Adipocyte (in vitro differentiated cells): Measurements from ENCODE around the gene ANGPTL4.

ENCODE experiments used
- DNase-seq: peaks from one replicate; pipeline ENCODE4 v3.0.0-alpha.2; 2015; ENCODE audit warnings: low read depth
- H3K27me3 ChIP-seq: replicated peaks from 2 replicates; pipeline ENCODE4 v1.7.0; 2013; ENCODE audit warnings: mild to moderate bottlenecking, low read length, moderate library complexity; ENCODE audit not compliant: control insufficient read depth, insufficient read depth
- H3K36me3 ChIP-seq: 2 replicates; pipeline ENCODE4 v1.7.0; 2013; ENCODE audit warnings: low read length, mild to moderate bottlenecking, moderate library complexity; ENCODE audit not compliant: control insufficient read depth, insufficient read depth, severe bottlenecking
- H3K4me1 ChIP-seq: 2 replicates; pipeline ENCODE4 v1.7.0; 2013; ENCODE audit warnings: mild to moderate bottlenecking, low read length, moderate library complexity; ENCODE audit not compliant: control insufficient read depth, insufficient read depth
- H3K4me3 ChIP-seq: 2 replicates; pipeline ENCODE4 v1.7.0; 2013; ENCODE audit warnings: mild to moderate bottlenecking, low read length, moderate library complexity
- H3K9ac ChIP-seq: 2 replicates; pipeline ENCODE4 v1.7.0; 2013; ENCODE audit warnings: mild to moderate bottlenecking, low read length, moderate library complexity
- H3K9me3 ChIP-seq: 2 replicates; pipeline ENCODE4 v1.7.0; 2013; ENCODE audit warnings: mild to moderate bottlenecking, low read length, moderate library complexity; ENCODE audit not compliant: control insufficient read depth

ANGPTL4 gene

GRCh38 chr19:8387688-8388611 lies 24.0 kb downstream of the ANGPTL4 start:
- no peak for DNase-seq
- H3K9me3 ChIP-seq: no peaks in the 10 kb centered on the region
- H3K9ac ChIP-seq: no peak overlapping the region
- no peaks in the 10 kb centered on the region for H3K27me3 ChIP-seq
- no peak overlapping the region for H3K4me3 ChIP-seq
- peaks cover 20% of the 10 kb centered on the region for H3K4me1 ChIP-seq
- H3K36me3 ChIP-seq: no peaks in the 10 kb centered on the region

- H3K27me3 ChIP-seq: no peaks in the 10 kb centered on the region
- DNase-seq: no peak
- no peak overlapping the region for H3K4me3 ChIP-seq
- H3K9me3 ChIP-seq: no peaks in the 10 kb centered on the region
- H3K4me1 ChIP-seq: peaks cover 27% of the 10 kb centered on the region
- H3K9ac ChIP-seq: no peak overlapping the region
- H3K36me3 ChIP-seq: no peaks in the 10 kb centered on the region
Observed at GRCh38 chr19:8388612-8388958, 24.6 kb downstream of the ANGPTL4 start.

GRCh38 chr19:8389891-8390616 lies 26.1 kb downstream of the ANGPTL4 start, which contains the start of gene RAB11B:
Gene RAB11B, plus strand, starts transcription at chr19:8390360. Its CDS starts 57 bp downstream, at chr19:8390417.
- DNase-seq: peak; percentile 100
- peak within 1 kb of the TSS; percentile 99 for H3K9ac ChIP-seq
- H3K9me3 ChIP-seq: no peaks in the 10 kb centered on the region
- H3K4me1 ChIP-seq: peaks cover 37% of the 10 kb centered on the region
- peak within 1 kb of the TSS; percentile 97 for H3K4me3 ChIP-seq
- H3K36me3 ChIP-seq: no peaks in the 10 kb centered on the region
- no peaks in the 10 kb centered on the region for H3K27me3 ChIP-seq

- H3K36me3 ChIP-seq: no peaks in the 10 kb centered on the region
- no peaks in the 10 kb centered on the region for H3K9me3 ChIP-seq
- DNase-seq: peak; percentile 97
- peak overlapping the region; percentile 99 for H3K9ac ChIP-seq
- H3K27me3 ChIP-seq: no peaks in the 10 kb centered on the region
- peak overlapping the region; percentile 97 for H3K4me3 ChIP-seq
- H3K4me1 ChIP-seq: peaks cover 37% of the 10 kb centered on the region
Observed at GRCh38 chr19:8390617-8390981, 26.6 kb downstream of the ANGPTL4 start.

GRCh38 chr19:8391198-8392016 lies 27.5 kb downstream of the ANGPTL4 start:
- no peak for DNase-seq
- H3K4me3 ChIP-seq: peak overlapping the region; percentile 74
- peaks cover 37% of the 10 kb centered on the region for H3K4me1 ChIP-seq
- H3K36me3 ChIP-seq: no peaks in the 10 kb centered on the region
- no peaks in the 10 kb centered on the region for H3K9me3 ChIP-seq
- no peaks in the 10 kb centered on the region for H3K27me3 ChIP-seq
- H3K9ac ChIP-seq: peak overlapping the region; percentile 79

GRCh38 chr19:8392017-8392591 lies 28.1 kb downstream of the ANGPTL4 start:
- Histone ChIP-seq H3K27me3 (no peaks in the 10 kb centered on the region), H3K4me1 (peaks cover 42% of the 10 kb centered on the region), H3K36me3 (no peaks in the 10 kb centered on the region), H3K9ac (peak overlapping the region; percentile 79), H3K9me3 (no peaks in the 10 kb centered on the region), H3K4me3 (peak overlapping the region; percentile 74)
- DNase-seq: no peak

- no peaks in the 10 kb centered on the region for H3K9me3 ChIP-seq
- H3K4me1 ChIP-seq: peaks cover 48% of the 10 kb centered on the region
- H3K9ac ChIP-seq: peak overlapping the region; percentile 25
- no peak for DNase-seq
- H3K36me3 ChIP-seq: no peaks in the 10 kb centered on the region
- no peak overlapping the region for H3K4me3 ChIP-seq
- no peaks in the 10 kb centered on the region for H3K27me3 ChIP-seq
Observed at GRCh38 chr19:8393192-8393870, 29.4 kb downstream of the ANGPTL4 start.

GRCh38 chr19:8393871-8394250 lies 29.9 kb downstream of the ANGPTL4 start:
- no peaks in the 10 kb centered on the region for H3K9me3 ChIP-seq
- no peak for DNase-seq
- no peak overlapping the region for H3K4me3 ChIP-seq
- H3K9ac ChIP-seq: peak overlapping the region; percentile 25
- no peaks in the 10 kb centered on the region for H3K36me3 ChIP-seq
- H3K4me1 ChIP-seq: peaks cover 50% of the 10 kb centered on the region
- no peaks in the 10 kb centered on the region for H3K27me3 ChIP-seq

- Histone ChIP-seq H3K36me3 (peaks cover 12% of the 10 kb centered on the region), H3K9me3 (no peaks in the 10 kb centered on the region)
Observed at GRCh38 chr19:8395621-8396082, 31.7 kb downstream of the ANGPTL4 start.

GRCh38 chr19:8396185-8396562 lies 32.2 kb downstream of the ANGPTL4 start:
- Histone ChIP-seq H3K36me3 (peaks cover 12% of the 10 kb centered on the region), H3K9ac (no peak overlapping the region), H3K27me3 (no peaks in the 10 kb centered on the region), H3K9me3 (no peaks in the 10 kb centered on the region), H3K4me3 (no peak overlapping the region), H3K4me1 (peaks cover 46% of the 10 kb centered on the region)
- no peak for DNase-seq

More at GRCh38 chr19:8395621-8396082, 31.7 kb downstream of the ANGPTL4 start:
- Histone ChIP-seq H3K9ac (no peak overlapping the region), H3K4me3 (no peak overlapping the region), H3K4me1 (peaks cover 50% of the 10 kb centered on the region), H3K27me3 (no peaks in the 10 kb centered on the region)
- no peak for DNase-seq
